HepG2 (cell line): ENCODE data around the gene CORO1C. TPM values are rescaled to one million over a fixed set of nuclear protein-coding genes. Genes with fewer than 3 reads are reported as not detected.

ENCODE experiments used
- ATF1 ChIP-seq: IDR thresholded peaks from 2 replicates; pipeline ENCODE4 v1.6.1; 2016; ENCODE audit warnings: mild to moderate bottlenecking, control low read depth
- ATRX ChIP-seq: sonication (generic); formaldehyde crosslinking; IDR thresholded peaks from 2 replicates; pipeline ENCODE4 v1.4.0; 2020; ENCODE audit warnings: missing genetic modification reagents, borderline replicate concordance
- ERF ChIP-seq: IDR thresholded peaks from 2 replicates; pipeline ENCODE4 v1.6.1; 2018; ENCODE audit warnings: missing biosample characterization, missing genetic modification reagents
- KMT2B ChIP-seq: IDR thresholded peaks from 2 replicates; pipeline ENCODE4 v1.6.1; 2016; ENCODE audit warnings: missing genetic modification reagents, missing compliant biosample characterization
- NFKBIZ ChIP-seq: IDR thresholded peaks from 2 replicates; pipeline ENCODE4 v1.6.1; 2018; ENCODE audit warnings: missing genetic modification reagents, missing compliant biosample characterization
- PRMT3 ChIP-seq: sonication (generic); formaldehyde crosslinking; IDR thresholded peaks from 2 replicates; pipeline ENCODE4 v1.8.1; 2022; ENCODE audit warnings: low read depth, mild to moderate bottlenecking, moderate library complexity, missing genetic modification reagents, borderline replicate concordance
- RCOR2 ChIP-seq: IDR thresholded peaks from 2 replicates; pipeline ENCODE4 v1.6.1; 2016; ENCODE audit warnings: missing biosample characterization, missing genetic modification reagents
- SAP130 ChIP-seq: IDR thresholded peaks from 2 replicates; pipeline ENCODE4 v1.6.1; 2016; ENCODE audit warnings: low read depth
- SP140L ChIP-seq: sonication (generic); formaldehyde crosslinking; IDR thresholded peaks from 2 replicates; pipeline ENCODE4 v1.4.0; 2020; ENCODE audit warnings: missing genetic modification reagents, borderline replicate concordance
- XBP1 ChIP-seq: sonication (generic); formaldehyde crosslinking; IDR thresholded peaks from 2 replicates; pipeline ENCODE4 v1.5.0; 2020; ENCODE audit warnings: missing genetic modification reagents
- ZFY ChIP-seq: sonication (generic); formaldehyde crosslinking; IDR thresholded peaks from 2 replicates; pipeline ENCODE4 v1.4.0; 2020; ENCODE audit warnings: missing genetic modification reagents
- ZNF180 ChIP-seq: sonication (generic); formaldehyde crosslinking; IDR thresholded peaks from 2 replicates; pipeline ENCODE4 v1.4.0; 2020; ENCODE audit warnings: low read depth, missing genetic modification reagents, borderline replicate concordance
- ZNF253 ChIP-seq: sonication (generic); formaldehyde crosslinking; IDR thresholded peaks from 2 replicates; pipeline ENCODE4 v1.8.0; 2022; ENCODE audit warnings: mild to moderate bottlenecking, missing genetic modification reagents, borderline replicate concordance
- ZNF569 ChIP-seq: sonication (generic); formaldehyde crosslinking; IDR thresholded peaks from 2 replicates; pipeline ENCODE4 v1.5.0; 2020; ENCODE audit warnings: mild to moderate bottlenecking, missing genetic modification reagents, moderate library complexity, borderline replicate concordance
- ZNF629 ChIP-seq: sonication (generic); formaldehyde crosslinking; conservative IDR thresholded peaks from 2 replicates; pipeline ENCODE4 v1.5.0; 2020; ENCODE audit warnings: missing genetic modification reagents
- ZNF652 ChIP-seq: IDR thresholded peaks from 2 replicates; pipeline ENCODE4 v1.6.1; 2016; ENCODE audit warnings: low read depth, borderline replicate concordance
- ZSCAN31 ChIP-seq: sonication (generic); formaldehyde crosslinking; IDR thresholded peaks from 2 replicates; pipeline ENCODE4 v1.5.0; 2020; ENCODE audit warnings: low read depth, mild to moderate bottlenecking, missing genetic modification reagents
- ZZZ3 ChIP-seq: sonication (generic); formaldehyde crosslinking; IDR thresholded peaks from 2 replicates; pipeline ENCODE4 v1.4.0; 2020; ENCODE audit warnings: missing genetic modification reagents, mild to moderate bottlenecking, borderline replicate concordance
- polyA plus RNA-seq, 8 experiments: library from polyadenylated mRNA; depleted of rRNA in 3 of 8; stranded (reverse) in 7 of 8; unstranded in 1 of 8; fragments of >200 nt; fragmentation: Illumina TruSeq in 4 of 8; extraction: Trizol in 4 of 8; gene quantifications; 2 replicates each; pipeline versions ENCODE4 v1.2.1 to v1.2.3, GENCODE V29; 2011 to 2016; ENCODE audit warnings: low read depth in 4 of 8, missing spikeins in 1 of 8, mixed read lengths in 1 of 8; ENCODE audit not compliant: insufficient read depth in 1 of 8
- total RNA-seq, 5 experiments: library from RNA; depleted of rRNA; stranded (reverse); fragments of >200 nt; fragmentation: Illumina TruSeq; extraction: Trizol; gene quantifications; 2 replicates each; pipeline ENCODE4 v1.2.3, GENCODE V29; 2016; ENCODE audit warnings: low read depth in 1 of 5
- TF ChIP-seq, protein P1 (sequence below): sonication (generic); formaldehyde crosslinking; IDR thresholded peaks from 2 replicates; pipeline ENCODE4 v1.4.0; 2020; ENCODE audit warnings: missing genetic modification reagents
- TF ChIP-seq, protein P2 (sequence below): sonication (generic); formaldehyde crosslinking; IDR thresholded peaks from 2 replicates; pipeline ENCODE4 v1.5.0; 2020; ENCODE audit warnings: missing genetic modification reagents, mild to moderate bottlenecking, borderline replicate concordance
- TF ChIP-seq, protein P3 (sequence below): sonication (generic); formaldehyde crosslinking; IDR thresholded peaks from 2 replicates; pipeline ENCODE4 v1.4.0; 2020; ENCODE audit warnings: missing genetic modification reagents
- TF ChIP-seq, protein P4 (sequence below): sonication (generic); formaldehyde crosslinking; IDR thresholded peaks from 2 replicates; pipeline ENCODE4 v1.8.0; 2022; ENCODE audit warnings: missing genetic modification reagents, mild to moderate bottlenecking, borderline replicate concordance

Gene CORO1C
- total and polyA plus RNA-seq, 2 of the 13 experiments (the other 11 are each of a cell fraction or from before 2014, with no cell fraction given), result 73.7 to 131 TPM

DNA sequence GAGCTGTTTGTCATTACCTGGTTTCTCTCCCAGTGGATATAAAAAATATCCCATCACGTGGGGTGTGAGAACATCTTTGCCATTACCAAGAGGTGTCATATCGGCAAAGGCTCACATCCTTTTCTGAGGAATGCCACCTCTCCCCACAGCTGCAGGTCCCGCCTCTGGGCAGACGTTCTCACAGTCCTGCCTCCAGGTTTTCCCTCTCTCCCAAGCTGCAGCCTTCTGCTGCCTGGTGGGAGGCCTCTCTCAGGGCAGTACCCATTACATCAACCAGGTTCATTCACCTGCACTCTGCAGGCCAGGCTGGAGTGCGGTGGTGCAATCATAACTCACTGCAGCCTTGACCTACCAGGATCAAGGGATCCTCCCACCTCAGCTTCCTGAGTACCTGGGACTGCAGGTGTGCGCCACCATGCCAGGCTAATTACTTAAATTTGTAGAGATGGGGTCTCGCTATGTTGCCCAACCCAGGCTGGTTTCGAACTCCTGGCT is 118.5 kb downstream of the CORO1C start (continued):
- TF ChIP-seq PRMT3 (CRISPR knock-in tag), result no peak
- TF ChIP-seq KMT2B, result no peak
- TF ChIP-seq, protein P1, sequence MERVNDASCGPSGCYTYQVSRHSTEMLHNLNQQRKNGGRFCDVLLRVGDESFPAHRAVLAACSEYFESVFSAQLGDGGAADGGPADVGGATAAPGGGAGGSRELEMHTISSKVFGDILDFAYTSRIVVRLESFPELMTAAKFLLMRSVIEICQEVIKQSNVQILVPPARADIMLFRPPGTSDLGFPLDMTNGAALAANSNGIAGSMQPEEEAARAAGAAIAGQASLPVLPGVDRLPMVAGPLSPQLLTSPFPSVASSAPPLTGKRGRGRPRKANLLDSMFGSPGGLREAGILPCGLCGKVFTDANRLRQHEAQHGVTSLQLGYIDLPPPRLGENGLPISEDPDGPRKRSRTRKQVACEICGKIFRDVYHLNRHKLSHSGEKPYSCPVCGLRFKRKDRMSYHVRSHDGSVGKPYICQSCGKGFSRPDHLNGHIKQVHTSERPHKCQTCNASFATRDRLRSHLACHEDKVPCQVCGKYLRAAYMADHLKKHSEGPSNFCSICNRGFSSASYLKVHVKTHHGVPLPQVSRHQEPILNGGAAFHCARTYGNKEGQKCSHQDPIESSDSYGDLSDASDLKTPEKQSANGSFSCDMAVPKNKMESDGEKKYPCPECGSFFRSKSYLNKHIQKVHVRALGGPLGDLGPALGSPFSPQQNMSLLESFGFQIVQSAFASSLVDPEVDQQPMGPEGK (CRISPR knock-in tag), result no peak
- TF ChIP-seq, protein P2, sequence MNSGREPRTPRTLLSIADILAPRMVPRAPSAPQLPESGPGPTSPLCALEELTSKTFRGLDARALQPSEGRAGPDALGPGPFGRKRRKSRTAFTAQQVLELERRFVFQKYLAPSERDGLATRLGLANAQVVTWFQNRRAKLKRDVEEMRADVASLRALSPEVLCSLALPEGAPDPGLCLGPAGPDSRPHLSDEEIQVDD (CRISPR knock-in tag), result no peak
- no peak for TF ChIP-seq ZNF652
- TF ChIP-seq ERF (CRISPR knock-in tag), result no peak
- TF ChIP-seq, protein P3, sequence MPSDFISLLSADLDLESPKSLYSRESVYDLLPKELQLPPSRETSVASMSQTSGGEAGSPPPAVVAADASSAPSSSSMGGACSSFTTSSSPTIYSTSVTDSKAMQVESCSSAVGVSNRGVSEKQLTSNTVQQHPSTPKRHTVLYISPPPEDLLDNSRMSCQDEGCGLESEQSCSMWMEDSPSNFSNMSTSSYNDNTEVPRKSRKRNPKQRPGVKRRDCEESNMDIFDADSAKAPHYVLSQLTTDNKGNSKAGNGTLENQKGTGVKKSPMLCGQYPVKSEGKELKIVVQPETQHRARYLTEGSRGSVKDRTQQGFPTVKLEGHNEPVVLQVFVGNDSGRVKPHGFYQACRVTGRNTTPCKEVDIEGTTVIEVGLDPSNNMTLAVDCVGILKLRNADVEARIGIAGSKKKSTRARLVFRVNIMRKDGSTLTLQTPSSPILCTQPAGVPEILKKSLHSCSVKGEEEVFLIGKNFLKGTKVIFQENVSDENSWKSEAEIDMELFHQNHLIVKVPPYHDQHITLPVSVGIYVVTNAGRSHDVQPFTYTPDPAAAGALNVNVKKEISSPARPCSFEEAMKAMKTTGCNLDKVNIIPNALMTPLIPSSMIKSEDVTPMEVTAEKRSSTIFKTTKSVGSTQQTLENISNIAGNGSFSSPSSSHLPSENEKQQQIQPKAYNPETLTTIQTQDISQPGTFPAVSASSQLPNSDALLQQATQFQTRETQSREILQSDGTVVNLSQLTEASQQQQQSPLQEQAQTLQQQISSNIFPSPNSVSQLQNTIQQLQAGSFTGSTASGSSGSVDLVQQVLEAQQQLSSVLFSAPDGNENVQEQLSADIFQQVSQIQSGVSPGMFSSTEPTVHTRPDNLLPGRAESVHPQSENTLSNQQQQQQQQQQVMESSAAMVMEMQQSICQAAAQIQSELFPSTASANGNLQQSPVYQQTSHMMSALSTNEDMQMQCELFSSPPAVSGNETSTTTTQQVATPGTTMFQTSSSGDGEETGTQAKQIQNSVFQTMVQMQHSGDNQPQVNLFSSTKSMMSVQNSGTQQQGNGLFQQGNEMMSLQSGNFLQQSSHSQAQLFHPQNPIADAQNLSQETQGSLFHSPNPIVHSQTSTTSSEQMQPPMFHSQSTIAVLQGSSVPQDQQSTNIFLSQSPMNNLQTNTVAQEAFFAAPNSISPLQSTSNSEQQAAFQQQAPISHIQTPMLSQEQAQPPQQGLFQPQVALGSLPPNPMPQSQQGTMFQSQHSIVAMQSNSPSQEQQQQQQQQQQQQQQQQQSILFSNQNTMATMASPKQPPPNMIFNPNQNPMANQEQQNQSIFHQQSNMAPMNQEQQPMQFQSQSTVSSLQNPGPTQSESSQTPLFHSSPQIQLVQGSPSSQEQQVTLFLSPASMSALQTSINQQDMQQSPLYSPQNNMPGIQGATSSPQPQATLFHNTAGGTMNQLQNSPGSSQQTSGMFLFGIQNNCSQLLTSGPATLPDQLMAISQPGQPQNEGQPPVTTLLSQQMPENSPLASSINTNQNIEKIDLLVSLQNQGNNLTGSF, result no peak
- TF ChIP-seq ATF1 (CRISPR knock-in tag), result no peak
- TF ChIP-seq SP140L (CRISPR knock-in tag), result no peak
- no peak for TF ChIP-seq ZNF180 (CRISPR knock-in tag)
- no peak for TF ChIP-seq NFKBIZ (CRISPR knock-in tag)
- no peak for TF ChIP-seq ZSCAN31 (CRISPR knock-in tag)
- no peak for TF ChIP-seq ZFY (CRISPR knock-in tag)
- TF ChIP-seq ZNF253 (CRISPR knock-in tag), result no peak
- no peak for TF ChIP-seq ZZZ3
- TF ChIP-seq XBP1, result no peak
- no peak for TF ChIP-seq ATRX
- no peak for TF ChIP-seq ZNF569 (CRISPR knock-in tag)
- no peak for TF ChIP-seq RCOR2 (CRISPR knock-in tag)
- TF ChIP-seq SAP130 (CRISPR knock-in tag), result no peak
- TF ChIP-seq ZNF629 (CRISPR knock-in tag), result peak; percentile 55
- TF ChIP-seq, protein P4, sequence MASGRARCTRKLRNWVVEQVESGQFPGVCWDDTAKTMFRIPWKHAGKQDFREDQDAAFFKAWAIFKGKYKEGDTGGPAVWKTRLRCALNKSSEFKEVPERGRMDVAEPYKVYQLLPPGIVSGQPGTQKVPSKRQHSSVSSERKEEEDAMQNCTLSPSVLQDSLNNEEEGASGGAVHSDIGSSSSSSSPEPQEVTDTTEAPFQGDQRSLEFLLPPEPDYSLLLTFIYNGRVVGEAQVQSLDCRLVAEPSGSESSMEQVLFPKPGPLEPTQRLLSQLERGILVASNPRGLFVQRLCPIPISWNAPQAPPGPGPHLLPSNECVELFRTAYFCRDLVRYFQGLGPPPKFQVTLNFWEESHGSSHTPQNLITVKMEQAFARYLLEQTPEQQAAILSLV (CRISPR knock-in tag), result no peak
